KMS-11 (cell line): ENCODE measurements around the gene DSE.

ENCODE experiments used
- H2AFZ ChIP-seq: fragments of 200-600 bp; sonication (generic); 2 replicates; pipeline ENCODE4 v1.6.1; 2016; ENCODE audit warnings: antibody characterized with exemption, mixed run types, low read depth
- H3K27ac ChIP-seq: fragments of 200-600 bp; sonication (generic); 2 replicates; pipeline ENCODE4 v1.6.1; 2016; ENCODE audit warnings: mild to moderate bottlenecking, mixed run types
- H3K27me3 ChIP-seq: fragments of 200-600 bp; sonication (generic); 2 replicates; pipeline ENCODE4 v1.6.1; 2017; ENCODE audit warnings: mild to moderate bottlenecking, low read depth, mixed run types, moderate library complexity; ENCODE audit not compliant: insufficient read depth
- H3K36me3 ChIP-seq: fragments of 200-600 bp; sonication (generic); 2 replicates; pipeline ENCODE4 v1.6.1; 2017; ENCODE audit warnings: mild to moderate bottlenecking, mixed run types; ENCODE audit not compliant: insufficient read depth
- H3K4me1 ChIP-seq: fragments of 200-600 bp; sonication (generic); 2 replicates; pipeline ENCODE4 v1.6.1; 2016; ENCODE audit warnings: mild to moderate bottlenecking, low read depth, mixed run types; ENCODE audit not compliant: poor library complexity, severe bottlenecking
- H3K4me2 ChIP-seq: fragments of 200-600 bp; sonication (generic); 2 replicates; pipeline ENCODE4 v1.7.0; 2016; ENCODE audit warnings: mild to moderate bottlenecking, mixed run types
- H3K4me3 ChIP-seq: fragments of 200-600 bp; sonication (generic); IDR thresholded peaks from 2 replicates; pipeline ENCODE4 v1.6.1; 2017; ENCODE audit warnings: low read depth, low read length, mixed read lengths; ENCODE audit not compliant: insufficient read depth
- H3K79me2 ChIP-seq: fragments of 200-600 bp; sonication (generic); 2 replicates; pipeline ENCODE4 v1.6.1; 2016; ENCODE audit warnings: low read depth, mixed run types; ENCODE audit not compliant: insufficient read depth
- H3K9ac ChIP-seq: fragments of 200-600 bp; sonication (generic); 2 replicates; pipeline ENCODE4 v1.6.1; 2016; ENCODE audit warnings: mild to moderate bottlenecking, mixed run types
- H4K20me1 ChIP-seq: fragments of 200-600 bp; sonication (generic); 2 replicates; pipeline ENCODE4 v1.6.1; 2016; ENCODE audit warnings: mild to moderate bottlenecking, mixed run types; ENCODE audit not compliant: insufficient read depth
- CTCF ChIP-seq: fragments of 200-600 bp; sonication (generic); conservative IDR thresholded peaks from 2 replicates; pipeline ENCODE4 v1.6.1; 2017; ENCODE audit warnings: low read depth, mild to moderate bottlenecking, antibody characterized with exemption, low read length, moderate library complexity, mixed read lengths

Gene DSE

DNA sequence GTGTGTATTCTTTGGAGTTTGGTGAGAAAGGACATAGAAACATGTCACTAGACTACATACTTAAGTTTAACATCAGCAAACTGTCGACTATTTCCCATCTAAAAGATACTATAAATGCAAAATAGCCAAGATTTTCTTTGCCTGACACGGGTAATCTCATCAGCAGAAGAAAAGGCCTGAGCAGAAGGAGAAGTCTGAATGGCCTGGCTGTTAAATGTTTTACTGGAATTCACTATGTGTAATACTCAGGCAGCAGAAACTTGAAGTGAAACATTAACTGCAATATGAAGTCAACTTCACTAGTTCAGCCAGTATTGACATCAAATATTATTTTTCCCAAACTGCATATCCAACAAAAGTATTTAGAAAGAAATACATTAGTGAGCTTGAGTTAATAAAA, 6.4 kb upstream of the DSE start:
- Histone ChIP-seq H3K9ac (no peak overlapping the region), H2AFZ (no peak overlapping the region), H3K4me2 (no peak overlapping the region), H3K4me1 (no peaks in the 10 kb centered on the region), H3K27me3 (no peaks in the 10 kb centered on the region), H3K4me3 (no peak overlapping the region), H3K36me3 (no peaks in the 10 kb centered on the region), H3K27ac (no peak overlapping the region), H4K20me1 (no peaks in the 10 kb centered on the region), H3K79me2 (no peaks in the 10 kb centered on the region)
- no peak for TF ChIP-seq CTCF

DNA sequence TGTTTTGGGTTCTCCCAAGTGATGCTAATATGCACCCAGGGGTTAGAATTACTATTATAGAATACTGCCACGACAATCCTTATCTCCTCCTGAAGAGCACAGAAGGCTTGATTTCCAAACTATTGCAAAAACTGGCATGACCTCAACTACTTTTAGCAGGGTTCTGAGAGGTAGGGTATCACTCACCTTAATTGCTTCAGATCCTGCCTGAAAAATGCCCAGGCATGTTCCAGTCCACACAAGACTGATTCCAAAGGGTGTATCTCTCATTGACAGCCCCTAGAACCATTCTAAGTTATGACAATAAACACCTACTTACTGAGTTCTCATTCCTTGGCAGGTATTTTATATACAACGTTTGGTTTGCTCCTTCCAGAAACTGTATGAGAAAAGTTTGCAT, 5.0 kb upstream of the DSE start:
- Histone ChIP-seq H3K4me3 (no peak overlapping the region), H3K36me3 (no peaks in the 10 kb centered on the region), H3K27me3 (no peaks in the 10 kb centered on the region)

GRCh38 chr6:116366740-116367275, 3.9 kb upstream of the DSE start:
- Histone ChIP-seq H3K4me1 (no peaks in the 10 kb centered on the region), H3K27me3 (no peaks in the 10 kb centered on the region), H3K36me3 (no peaks in the 10 kb centered on the region), H3K9ac (no peak overlapping the region), H2AFZ (no peak overlapping the region), H3K4me2 (no peak overlapping the region), H3K27ac (no peak overlapping the region), H3K4me3 (no peak overlapping the region), H4K20me1 (no peaks in the 10 kb centered on the region), H3K79me2 (no peaks in the 10 kb centered on the region)
- TF ChIP-seq CTCF, result no peak

More for the DNA sequence above, 5.0 kb upstream of the DSE start:
- Histone ChIP-seq H2AFZ (no peak overlapping the region), H3K27ac (no peak overlapping the region), H3K9ac (no peak overlapping the region), H3K4me2 (no peak overlapping the region), H3K4me1 (no peaks in the 10 kb centered on the region), H3K79me2 (no peaks in the 10 kb centered on the region), H4K20me1 (no peaks in the 10 kb centered on the region)
- TF ChIP-seq CTCF, result no peak

- no peaks in the 10 kb centered on the region for H3K4me1 ChIP-seq
- H3K36me3 ChIP-seq, result no peaks in the 10 kb centered on the region
- H3K79me2 ChIP-seq, result no peaks in the 10 kb centered on the region
- no peak overlapping the region for H3K4me3 ChIP-seq
- no peak overlapping the region for H3K4me2 ChIP-seq
- H3K9ac ChIP-seq, result no peak overlapping the region
- no peak overlapping the region for H3K27ac ChIP-seq
- H4K20me1 ChIP-seq, result no peaks in the 10 kb centered on the region
- no peak for TF ChIP-seq CTCF
- no peaks in the 10 kb centered on the region; the same call in 1 of the 2 replicates for H3K27me3 ChIP-seq
- H2AFZ ChIP-seq, result no peak overlapping the region
These were observed 1.2 kb upstream of the DSE start for GRCh38 chr6:116369540-116369939.
